ENCODE measurements around the gene HMGCS2. TPM values are rescaled to one million over a fixed set of nuclear protein-coding genes. Genes with fewer than 3 reads are reported as not detected.

HMGCS2 gene
- total and polyA plus RNA-seq, 9 of the 15 experiments (the other 6 are each of a cell fraction or from before 2014, with no cell fraction given), result 0.13 TPM; not detected in 8

DNA sequence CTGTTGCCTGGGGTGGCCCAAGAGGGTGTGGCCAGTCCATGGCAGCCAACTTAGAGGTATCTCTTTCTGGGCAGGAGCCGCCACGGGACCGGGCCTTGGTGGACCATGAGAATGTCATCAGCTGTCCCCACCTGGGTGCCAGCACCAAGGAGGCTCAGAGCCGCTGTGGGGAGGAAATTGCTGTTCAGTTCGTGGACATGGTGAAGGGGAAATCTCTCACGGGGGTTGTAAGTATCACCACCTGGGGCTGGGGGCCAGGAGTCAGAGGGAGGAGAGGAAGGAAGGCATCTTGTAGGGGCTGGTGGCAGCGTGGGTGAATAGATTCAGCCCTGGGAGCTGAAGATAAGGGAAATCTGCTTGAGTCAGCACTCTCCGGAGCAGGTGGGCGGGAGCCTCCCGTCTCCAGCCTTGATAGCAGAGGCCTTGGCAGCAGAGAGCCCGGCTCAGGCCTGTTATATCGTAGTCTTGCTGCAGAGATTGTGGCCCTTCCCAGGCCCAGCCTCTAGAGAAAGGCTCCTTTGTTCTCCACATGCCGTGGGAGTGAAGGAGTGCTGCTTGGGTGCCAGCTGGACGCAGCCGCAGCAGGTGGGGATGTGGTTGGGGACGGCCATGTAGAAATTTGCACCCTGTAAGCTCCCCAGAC is 31.5 kb downstream of the HMGCS2 start (continued):
- no peak for TF ChIP-seq ZBTB49 (CRISPR knock-in tag; IDR thresholded peaks at IDR 0.05; ENCODE audit: borderline replicate concordance)
- peak; percentile 81 for TF ChIP-seq CHD4 (IDR thresholded peaks at IDR 0.05; ENCODE audit: insufficient read depth, insufficient replicate concordance, low read depth, low read length, poor library complexity, severe bottlenecking)
- TF ChIP-seq FOSL1 (tag; conservative IDR thresholded peaks at IDR 0.05), result peak; percentile 71
- TF ChIP-seq PURB (CRISPR knock-in tag; IDR thresholded peaks at IDR 0.05; ENCODE audit: low read depth), result no peak
- TF ChIP-seq, protein P1, sequence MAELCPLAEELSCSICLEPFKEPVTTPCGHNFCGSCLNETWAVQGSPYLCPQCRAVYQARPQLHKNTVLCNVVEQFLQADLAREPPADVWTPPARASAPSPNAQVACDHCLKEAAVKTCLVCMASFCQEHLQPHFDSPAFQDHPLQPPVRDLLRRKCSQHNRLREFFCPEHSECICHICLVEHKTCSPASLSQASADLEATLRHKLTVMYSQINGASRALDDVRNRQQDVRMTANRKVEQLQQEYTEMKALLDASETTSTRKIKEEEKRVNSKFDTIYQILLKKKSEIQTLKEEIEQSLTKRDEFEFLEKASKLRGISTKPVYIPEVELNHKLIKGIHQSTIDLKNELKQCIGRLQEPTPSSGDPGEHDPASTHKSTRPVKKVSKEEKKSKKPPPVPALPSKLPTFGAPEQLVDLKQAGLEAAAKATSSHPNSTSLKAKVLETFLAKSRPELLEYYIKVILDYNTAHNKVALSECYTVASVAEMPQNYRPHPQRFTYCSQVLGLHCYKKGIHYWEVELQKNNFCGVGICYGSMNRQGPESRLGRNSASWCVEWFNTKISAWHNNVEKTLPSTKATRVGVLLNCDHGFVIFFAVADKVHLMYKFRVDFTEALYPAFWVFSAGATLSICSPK (IDR thresholded peaks at IDR 0.05; ENCODE audit: borderline replicate concordance), result no peak
- TF ChIP-seq ZNF263 (CRISPR knock-in tag; IDR thresholded peaks at IDR 0.05; ENCODE audit: borderline replicate concordance), result no peak
- TF ChIP-seq ZBTB40 (IDR thresholded peaks at IDR 0.05), result no peak
- TF ChIP-seq ZBTB40 (CRISPR knock-in tag; IDR thresholded peaks at IDR 0.05), result no peak
- no peak for TF ChIP-seq THAP12 (CRISPR knock-in tag; IDR thresholded peaks at IDR 0.05)
- peak; percentile 75; the same call in 1 of the 2 replicates for TF ChIP-seq ZNF589 (CRISPR knock-in tag; IDR thresholded peaks at IDR 0.05; ENCODE audit: low read depth)

Data from K562 (cell line).